ENCODE measurements around the gene PCGF5. TPM values are rescaled to one million over a fixed set of nuclear protein-coding genes. Genes with fewer than 3 reads are reported as not detected.
"Not testable (repeated sequence)": the region's sequence is repeated elsewhere in the genome, so short reads cannot be mapped to it uniquely, and the experiment has no call there.

PCGF5 gene
- total RNA-seq, 1 donor = 106 TPM

DNA sequence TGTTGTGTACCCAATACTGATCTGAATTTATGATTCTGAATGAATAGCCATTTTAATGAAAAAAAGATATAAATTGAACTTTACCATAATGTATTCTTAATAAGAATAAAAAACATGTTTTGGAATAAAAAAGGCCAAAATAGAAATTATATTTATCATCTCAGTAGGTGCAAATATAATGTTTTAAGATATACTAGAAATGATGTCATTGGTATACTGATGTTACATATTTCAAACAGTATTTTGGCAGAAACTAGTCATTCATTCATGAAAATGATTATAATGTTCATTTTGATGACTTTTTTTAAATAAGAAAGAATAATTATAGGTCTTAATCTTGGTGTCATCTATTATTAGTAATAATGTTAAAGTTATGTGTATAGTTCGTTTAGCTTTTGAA, 9.2 kb downstream of the PCGF5 start:
- no peaks in the 10 kb centered on the region for H3K27me3 ChIP-seq (ENCODE audit: insufficient read depth, low read length)
- no peak overlapping the region for H3K4me3 ChIP-seq (ENCODE audit: low read length)
- H3K4me1 ChIP-seq (ENCODE audit: insufficient read depth, low read length) = peaks cover 4% of the 10 kb centered on the region
- no peaks in the 10 kb centered on the region for H3K9me3 ChIP-seq (ENCODE audit: low read depth, low read length)

DNA sequence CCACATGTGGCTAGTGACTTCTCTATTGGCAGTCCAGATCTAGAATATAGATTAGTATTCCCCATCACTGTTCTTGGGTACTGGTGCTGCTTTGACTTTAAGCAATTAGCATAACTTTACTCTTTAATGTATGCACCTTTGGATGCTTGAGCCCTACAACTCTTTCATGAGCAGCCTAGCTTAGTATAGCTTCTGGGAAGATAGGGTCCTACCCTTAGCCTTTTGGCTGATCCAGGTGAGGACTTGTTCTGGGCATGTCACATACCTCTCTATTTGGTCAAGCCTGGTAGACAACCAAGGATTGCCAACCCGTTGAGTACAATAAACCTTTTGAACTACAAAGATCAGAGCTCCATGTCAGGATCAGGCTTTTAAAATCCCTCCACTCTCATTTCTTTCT, 17.7 kb downstream of the PCGF5 start:
- no peaks in the 10 kb centered on the region for H3K9me3 ChIP-seq (ENCODE audit: low read depth, low read length)
- H3K27me3 ChIP-seq (ENCODE audit: insufficient read depth, low read length) = no peaks in the 10 kb centered on the region
- H3K4me3 ChIP-seq (ENCODE audit: low read length) = no peak overlapping the region
- no peaks in the 10 kb centered on the region for H3K4me1 ChIP-seq (ENCODE audit: insufficient read depth, low read length)

DNA sequence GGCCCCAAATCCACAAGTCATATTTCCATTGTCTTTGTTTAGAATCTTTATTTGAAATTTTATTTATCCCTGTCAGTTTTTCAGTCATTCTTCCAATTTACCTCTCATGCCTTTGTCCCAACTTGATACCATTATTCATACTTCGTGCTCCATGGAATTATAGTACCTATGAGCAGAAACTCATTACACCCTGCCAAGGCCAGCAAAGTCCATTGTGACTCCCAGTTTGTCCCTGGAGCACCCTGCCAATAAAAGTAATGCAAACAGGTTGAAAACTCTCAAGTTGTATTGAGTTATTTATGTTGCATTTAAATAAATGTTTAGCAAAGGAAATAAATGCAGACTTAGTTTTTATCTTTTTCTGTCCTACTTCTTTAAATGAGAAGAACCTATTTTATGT, 19.3 kb downstream of the PCGF5 start:
- Histone ChIP-seq H3K9me3 (ENCODE audit: low read depth, low read length) (no peaks in the 10 kb centered on the region), H3K4me1 (ENCODE audit: insufficient read depth, low read length) (no peaks in the 10 kb centered on the region), H3K4me3 (ENCODE audit: low read length) (no peak overlapping the region), H3K27me3 (ENCODE audit: insufficient read depth, low read length) (no peaks in the 10 kb centered on the region)

DNA sequence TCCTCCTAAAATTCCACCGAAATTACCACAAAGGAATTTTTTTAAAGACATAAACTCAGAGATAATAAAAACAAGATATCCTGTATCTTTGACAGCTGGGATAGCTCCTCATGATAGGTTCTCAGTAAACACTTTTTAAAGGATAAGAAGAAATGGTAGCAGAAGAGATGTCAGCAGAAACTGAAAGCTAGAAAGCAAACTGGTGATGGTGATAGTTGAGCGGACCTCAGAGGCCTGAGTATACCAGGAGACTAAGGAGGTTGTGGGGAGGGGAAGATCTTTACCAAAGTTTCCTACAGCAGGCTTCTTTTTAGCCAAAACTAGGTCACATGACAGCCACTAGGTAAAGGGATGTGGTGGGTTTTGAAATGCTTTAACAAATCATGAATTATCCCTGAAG, 22.5 kb downstream of the PCGF5 start:
- H3K4me3 ChIP-seq (ENCODE audit: low read length) = no peak overlapping the region
- no peaks in the 10 kb centered on the region for H3K27me3 ChIP-seq (ENCODE audit: insufficient read depth, low read length)
- no peaks in the 10 kb centered on the region for H3K9me3 ChIP-seq (ENCODE audit: low read depth, low read length)
- peaks cover 10% of the 10 kb centered on the region for H3K4me1 ChIP-seq (ENCODE audit: insufficient read depth, low read length)

DNA sequence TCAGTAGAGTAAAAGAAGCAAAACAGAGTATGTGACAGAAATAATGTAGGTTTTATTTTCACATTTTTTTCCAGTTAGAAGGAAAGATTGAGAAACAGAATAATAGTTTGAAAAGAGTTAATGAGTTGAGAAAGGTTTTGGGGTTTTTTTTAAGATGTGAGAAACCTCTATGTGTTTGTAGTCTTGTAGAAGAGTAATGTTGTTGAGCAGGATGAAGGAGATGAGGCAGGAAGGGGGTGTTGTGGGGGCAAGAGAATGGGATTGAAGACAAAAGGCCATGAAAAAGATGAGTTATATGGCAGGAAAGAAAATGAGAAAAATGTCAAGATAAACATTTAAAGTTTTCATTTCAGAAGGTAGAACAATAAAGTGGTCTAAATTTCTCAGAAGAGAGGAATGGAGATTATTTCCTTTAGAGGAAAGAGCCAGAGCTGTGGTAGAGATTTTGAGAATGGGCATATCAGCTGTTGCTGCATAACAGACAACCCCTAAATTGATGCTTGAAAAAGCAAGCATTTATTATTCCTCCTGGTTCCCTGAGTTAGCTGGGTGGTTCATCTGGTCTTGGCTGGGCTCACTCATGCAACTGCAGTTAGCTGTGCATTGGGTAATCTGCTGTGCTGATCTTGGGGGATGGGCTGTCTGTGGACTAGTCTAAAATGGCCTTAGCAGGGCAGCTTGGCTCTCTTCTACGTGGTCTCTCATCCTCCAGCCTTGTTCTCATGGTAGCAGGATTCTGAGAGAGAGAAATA, 27.1 kb downstream of the PCGF5 start:
- Histone ChIP-seq H3K9me3 (ENCODE audit: low read depth, low read length) (no peaks in the 10 kb centered on the region), H3K4me1 (ENCODE audit: insufficient read depth, low read length) (peaks cover 10% of the 10 kb centered on the region), H3K4me3 (ENCODE audit: low read length) (no peak overlapping the region), H3K27me3 (ENCODE audit: insufficient read depth, low read length) (no peaks in the 10 kb centered on the region)

DNA sequence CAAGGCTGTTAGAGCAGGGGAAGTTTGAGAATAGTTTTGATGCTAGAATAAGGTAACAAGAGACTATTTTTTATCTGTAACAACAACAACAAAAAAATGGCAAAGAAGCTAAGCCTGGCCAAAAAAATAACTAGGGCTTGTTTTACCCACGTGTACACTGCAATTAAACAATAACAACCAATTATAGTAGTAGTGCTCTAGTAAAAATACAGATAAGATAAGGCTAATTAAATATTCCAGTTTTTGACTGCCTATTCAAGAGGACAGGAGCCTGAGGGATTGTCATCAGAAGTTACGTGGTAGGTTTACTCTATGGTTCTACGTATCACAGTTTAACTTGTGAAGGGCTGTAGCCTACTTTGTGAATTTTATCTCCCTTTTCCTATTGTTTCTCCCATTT, 29.2 kb downstream of the PCGF5 start:
- Histone ChIP-seq H3K27me3 (ENCODE audit: insufficient read depth, low read length) (no peaks in the 10 kb centered on the region), H3K4me1 (ENCODE audit: insufficient read depth, low read length) (peaks cover 10% of the 10 kb centered on the region), H3K4me3 (ENCODE audit: low read length) (no peak overlapping the region), H3K9me3 (ENCODE audit: low read depth, low read length) (no peaks in the 10 kb centered on the region)

DNA sequence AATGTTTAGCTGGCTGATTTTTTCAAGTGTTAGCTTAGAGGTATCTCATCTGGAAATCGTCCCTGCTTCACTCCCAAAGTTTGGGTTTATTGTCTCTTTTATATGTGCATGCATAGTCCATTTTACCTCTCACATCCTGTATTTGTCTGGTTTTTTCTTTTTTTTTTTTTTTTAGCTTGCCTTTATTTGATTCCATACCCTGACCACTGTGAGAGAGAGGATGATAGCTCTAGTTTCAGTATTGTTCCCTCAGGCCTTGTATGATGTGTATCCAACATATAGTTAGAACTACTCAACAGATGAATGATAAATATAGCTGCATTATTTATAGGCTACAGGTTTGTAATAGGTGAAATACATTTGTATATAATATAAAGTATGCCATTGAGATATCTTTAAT, 29.9 kb downstream of the PCGF5 start:
- Histone ChIP-seq H3K4me3 (ENCODE audit: low read length) (no peak overlapping the region), H3K9me3 (ENCODE audit: low read depth, low read length) (no peaks in the 10 kb centered on the region), H3K27me3 (ENCODE audit: insufficient read depth, low read length) (no peaks in the 10 kb centered on the region), H3K4me1 (ENCODE audit: insufficient read depth, low read length) (peaks cover 9% of the 10 kb centered on the region)

DNA sequence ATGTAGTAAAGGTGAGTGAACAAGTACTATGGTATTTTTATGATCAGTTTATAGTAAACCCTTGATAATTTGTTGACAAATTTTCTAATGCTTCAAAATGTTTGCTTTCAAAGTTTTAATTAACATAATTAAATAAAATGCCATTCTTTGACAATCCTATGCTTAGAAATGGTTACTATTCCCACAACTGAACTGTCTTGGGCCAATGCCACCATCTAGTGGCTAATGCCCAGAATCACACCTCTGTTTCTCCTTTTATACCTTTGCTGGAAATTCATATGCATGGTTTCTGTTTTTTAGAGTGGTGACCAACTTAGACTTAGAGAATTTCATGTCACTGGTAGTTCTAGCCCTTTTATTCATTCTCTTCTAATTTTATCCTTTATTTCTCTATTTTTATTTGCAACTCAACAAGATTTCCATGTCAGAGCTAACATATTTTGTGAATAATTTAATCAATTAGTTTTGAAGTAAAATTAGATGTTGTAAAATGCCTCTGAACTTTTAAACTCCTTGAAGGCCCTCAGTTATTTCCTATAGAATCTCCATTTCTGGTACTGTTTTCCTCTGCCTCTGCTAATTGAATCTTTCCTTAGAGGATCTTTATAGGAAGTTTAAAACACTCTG, 31.1 kb downstream of the PCGF5 start:
- Histone ChIP-seq H3K4me1 (ENCODE audit: insufficient read depth, low read length) (peaks cover 4% of the 10 kb centered on the region), H3K9me3 (ENCODE audit: low read depth, low read length) (no peaks in the 10 kb centered on the region)

DNA sequence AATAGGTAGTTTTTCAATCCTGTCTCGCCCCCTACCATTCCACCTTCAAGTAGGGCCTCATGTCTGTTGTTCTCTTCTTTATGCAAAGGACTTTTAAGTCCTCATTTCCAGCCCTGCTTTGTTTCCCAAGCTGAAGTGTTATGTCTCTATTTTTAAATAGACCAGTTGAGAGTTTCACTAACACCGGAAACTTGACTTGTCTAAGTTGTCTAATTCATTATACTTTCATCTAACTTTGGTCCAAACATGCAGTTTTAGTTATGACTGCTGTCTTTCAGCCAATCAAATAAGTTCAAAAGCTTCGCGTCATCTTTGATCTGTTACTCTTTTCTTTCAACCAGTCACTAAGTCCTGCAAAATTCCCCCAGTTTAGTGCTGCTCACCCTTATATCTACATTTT, 32.8 kb downstream of the PCGF5 start:
- Histone ChIP-seq H3K9me3 (ENCODE audit: low read depth, low read length) (no peaks in the 10 kb centered on the region), H3K4me1 (ENCODE audit: insufficient read depth, low read length) (no peaks in the 10 kb centered on the region), H3K4me3 (ENCODE audit: low read length) (no peak overlapping the region), H3K27me3 (ENCODE audit: insufficient read depth, low read length) (no peaks in the 10 kb centered on the region)

More for the DNA sequence above, 31.1 kb downstream of the PCGF5 start:
- Histone ChIP-seq H3K27me3 (ENCODE audit: insufficient read depth, low read length) (no peaks in the 10 kb centered on the region), H3K4me3 (ENCODE audit: low read length) (no peak overlapping the region)

DNA sequence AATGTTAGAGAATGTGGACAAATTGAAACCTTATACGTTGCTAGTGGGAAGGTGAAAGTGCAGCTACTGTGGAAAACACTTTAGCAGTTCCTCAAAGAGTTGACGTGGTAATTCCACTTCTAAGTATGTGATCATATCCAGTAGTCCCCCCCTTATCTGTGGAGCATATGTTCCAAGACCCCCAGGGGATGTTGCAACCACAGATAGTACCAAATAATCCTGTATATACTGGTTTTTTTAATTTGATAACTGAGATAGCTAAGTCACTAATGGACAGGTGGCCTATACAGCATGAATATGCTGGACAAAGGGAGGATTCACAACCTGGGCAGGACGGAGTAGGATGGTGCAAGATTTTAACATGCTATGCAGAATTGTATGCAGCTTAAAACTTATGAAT, 36.8 kb downstream of the PCGF5 start:
- Histone ChIP-seq H3K9me3 (ENCODE audit: low read depth, low read length) (no peaks in the 10 kb centered on the region), H3K4me1 (ENCODE audit: insufficient read depth, low read length) (no peaks in the 10 kb centered on the region), H3K27me3 (ENCODE audit: insufficient read depth, low read length) (no peaks in the 10 kb centered on the region), H3K4me3 (ENCODE audit: low read length) (no peak overlapping the region)

DNA sequence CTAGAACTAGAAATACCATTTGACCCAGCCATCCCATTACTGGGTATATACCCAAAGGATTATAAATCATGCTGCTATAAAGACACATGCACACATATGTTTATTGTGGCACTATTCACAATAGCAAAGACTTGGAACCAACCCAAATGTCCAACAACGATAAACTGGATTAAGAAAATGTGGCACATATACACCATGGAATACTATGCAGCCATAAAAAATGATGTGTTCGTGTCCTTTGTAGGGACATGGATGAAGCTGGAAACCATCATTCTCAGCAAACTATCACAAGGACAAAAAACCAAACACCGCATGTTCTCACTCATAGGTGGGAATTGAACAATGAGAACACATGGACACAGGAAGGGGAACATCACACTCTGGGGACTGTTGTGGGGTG, 40.0 kb downstream of the PCGF5 start:
- not testable (repeated sequence) for H3K27me3 ChIP-seq (ENCODE audit: insufficient read depth, low read length); H3K9me3 ChIP-seq (ENCODE audit: low read depth, low read length); H3K4me1 ChIP-seq (ENCODE audit: insufficient read depth, low read length); H3K4me3 ChIP-seq (ENCODE audit: low read length)

DNA sequence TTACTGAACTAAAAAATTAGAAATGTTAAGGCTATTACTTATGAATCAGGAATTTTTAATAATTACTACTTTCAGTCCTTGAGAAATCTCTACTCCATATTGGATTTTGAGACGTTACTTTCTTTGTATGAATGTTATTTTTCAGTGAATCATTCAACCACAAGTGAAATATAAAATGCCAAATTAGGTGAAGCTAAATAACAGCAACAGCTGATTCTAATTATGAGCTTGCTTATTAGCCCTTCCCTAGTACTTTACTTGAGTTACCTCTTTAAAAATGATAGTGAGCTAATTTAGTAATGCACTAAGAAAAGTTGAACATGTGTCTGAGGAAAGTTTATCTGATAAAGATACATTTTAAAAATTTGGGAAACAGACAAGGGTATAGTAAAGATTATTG, 51.4 kb downstream of the PCGF5 start:
- H3K27me3 ChIP-seq (ENCODE audit: insufficient read depth, low read length) = no peaks in the 10 kb centered on the region
- no peaks in the 10 kb centered on the region for H3K9me3 ChIP-seq (ENCODE audit: low read depth, low read length)
- H3K4me3 ChIP-seq (ENCODE audit: low read length) = no peak overlapping the region
- no peaks in the 10 kb centered on the region for H3K4me1 ChIP-seq (ENCODE audit: insufficient read depth, low read length)

DNA sequence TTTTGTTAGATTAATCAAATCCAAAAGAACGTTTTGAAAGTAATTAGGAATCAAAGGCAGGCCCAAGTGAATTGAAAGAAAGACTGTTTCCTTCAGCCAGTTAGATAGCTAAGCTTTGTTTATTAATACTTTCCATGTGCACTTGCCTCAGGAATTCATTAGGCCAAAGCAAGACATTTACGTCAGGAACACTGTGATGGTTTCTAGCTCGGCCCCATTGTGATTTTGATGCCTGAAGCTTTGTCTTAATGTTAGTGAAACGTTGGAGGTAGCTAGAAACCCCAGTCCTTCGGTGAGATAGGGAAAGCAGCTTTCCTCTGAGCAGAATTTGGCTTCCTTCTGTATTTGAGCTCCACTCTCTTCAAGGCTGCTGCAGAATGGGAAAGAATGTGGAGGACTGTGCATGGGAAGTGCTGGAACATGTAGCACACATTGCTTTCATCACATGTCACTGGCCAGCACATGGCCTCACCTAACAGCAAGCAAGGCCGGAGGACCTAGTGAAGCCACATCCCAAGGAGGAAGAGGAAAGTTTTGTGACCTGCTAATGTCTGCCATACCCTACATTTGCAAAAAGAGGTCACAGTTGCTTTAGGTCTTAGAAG, 64.1 kb downstream of the PCGF5 start:
- Histone ChIP-seq H3K9me3 (ENCODE audit: low read depth, low read length) (no peaks in the 10 kb centered on the region), H3K4me3 (ENCODE audit: low read length) (no peak overlapping the region), H3K27me3 (ENCODE audit: insufficient read depth, low read length) (no peaks in the 10 kb centered on the region), H3K4me1 (ENCODE audit: insufficient read depth, low read length) (no peaks in the 10 kb centered on the region)

DNA sequence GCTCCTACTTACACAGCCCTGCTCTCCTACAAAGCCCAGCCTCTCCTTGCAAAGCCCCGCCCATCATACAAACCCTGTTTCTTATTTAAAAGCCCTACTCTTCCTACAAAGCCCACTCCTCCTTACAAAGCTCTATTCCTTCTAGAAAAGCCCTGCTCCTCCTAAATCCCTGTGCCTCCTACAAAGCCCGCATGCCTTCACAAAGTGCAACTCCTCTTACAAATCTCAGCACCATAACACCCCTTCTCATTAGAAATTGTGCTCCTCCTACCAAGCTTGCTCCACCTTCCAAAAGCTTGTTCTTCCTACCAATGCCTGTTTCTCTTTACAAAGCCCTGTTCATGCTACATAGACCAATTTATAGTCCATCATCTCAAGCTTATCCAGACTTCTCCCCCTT, 66.1 kb downstream of the PCGF5 start:
- Histone ChIP-seq H3K4me1 (ENCODE audit: insufficient read depth, low read length) (no peaks in the 10 kb centered on the region), H3K9me3 (ENCODE audit: low read depth, low read length) (no peaks in the 10 kb centered on the region), H3K27me3 (ENCODE audit: insufficient read depth, low read length) (no peaks in the 10 kb centered on the region), H3K4me3 (ENCODE audit: low read length) (no peak overlapping the region)

DNA sequence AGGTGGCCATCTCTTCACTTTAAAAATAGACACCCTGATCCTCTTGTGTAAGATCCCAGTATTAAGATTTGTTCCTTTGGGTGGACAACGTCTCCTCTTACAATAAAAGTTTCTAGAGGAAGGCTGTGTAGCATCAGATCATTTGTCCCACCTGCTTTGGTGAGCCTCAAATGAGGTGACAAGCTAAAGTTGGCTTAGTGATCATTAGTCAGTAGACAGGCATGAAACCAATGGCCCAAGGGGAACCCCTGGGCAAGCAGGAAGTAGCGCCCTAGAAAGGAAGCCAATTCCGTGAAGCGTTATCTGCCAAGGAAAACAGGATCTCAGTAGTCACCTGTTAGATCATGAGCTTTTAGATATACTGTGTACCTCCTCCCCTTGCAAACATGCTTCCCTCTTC, 66.8 kb downstream of the PCGF5 start:
- Histone ChIP-seq H3K4me1 (ENCODE audit: insufficient read depth, low read length) (no peaks in the 10 kb centered on the region), H3K4me3 (ENCODE audit: low read length) (no peak overlapping the region), H3K9me3 (ENCODE audit: low read depth, low read length) (no peaks in the 10 kb centered on the region), H3K27me3 (ENCODE audit: insufficient read depth, low read length) (no peaks in the 10 kb centered on the region)

DNA sequence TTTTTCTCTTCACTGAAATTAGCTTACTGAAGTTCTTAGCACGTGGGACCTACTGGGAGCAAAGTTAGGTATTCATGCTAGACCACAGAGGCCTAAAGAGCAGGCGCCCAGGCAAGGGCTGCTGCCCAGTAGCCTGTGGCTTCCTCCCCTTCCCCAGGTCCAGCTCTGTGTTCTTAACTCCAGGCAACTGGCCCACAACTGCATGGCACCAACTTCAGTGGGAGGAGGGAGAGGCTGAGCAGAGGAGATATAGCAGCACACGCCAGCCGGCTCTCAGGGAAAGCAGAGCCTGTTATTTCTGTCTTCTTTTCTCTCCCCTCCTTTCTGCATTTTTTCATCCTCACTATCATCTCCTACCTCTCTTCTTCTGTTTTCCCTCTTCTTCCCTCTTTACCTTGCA, 67.4 kb downstream of the PCGF5 start:
- Histone ChIP-seq H3K9me3 (ENCODE audit: low read depth, low read length) (no peaks in the 10 kb centered on the region), H3K4me3 (ENCODE audit: low read length) (no peak overlapping the region), H3K27me3 (ENCODE audit: insufficient read depth, low read length) (no peaks in the 10 kb centered on the region), H3K4me1 (ENCODE audit: insufficient read depth, low read length) (no peaks in the 10 kb centered on the region)
